HEK293T (cell line): Measurements from ENCODE around the gene NUMB.

Experiments
- BHLHE40 ChIP-seq: fragments of 450-650 bp; IDR thresholded peaks from 2 replicates; pipeline ENCODE4 v1.6.1; 2016; ENCODE audit warnings: mild to moderate bottlenecking, moderate library complexity, borderline replicate concordance
- ELF4 ChIP-seq: fragments of 450-650 bp; IDR thresholded peaks from 2 replicates; pipeline ENCODE4 v1.6.1; 2017; ENCODE audit warnings: antibody characterized with exemption
- FOXA1 ChIP-seq: fragments of 450-650 bp; IDR thresholded peaks from 2 replicates; pipeline ENCODE4 v1.6.1; 2016; ENCODE audit warnings: mild to moderate bottlenecking
- HDGF ChIP-seq: fragments of 450-650 bp; IDR thresholded peaks from 2 replicates; pipeline ENCODE4 v1.6.1; 2017; ENCODE audit warnings: antibody characterized with exemption, borderline replicate concordance
- SP1 ChIP-seq: fragments of 450-650 bp; IDR thresholded peaks from 2 replicates; pipeline ENCODE4 v1.6.1; 2017
- SUZ12 ChIP-seq: fragments of 450-650 bp; IDR thresholded peaks from 2 replicates; pipeline ENCODE4 v1.6.1; 2016; ENCODE audit warnings: mild to moderate bottlenecking
- ZNF384 ChIP-seq: fragments of 450-650 bp; IDR thresholded peaks from 2 replicates; pipeline ENCODE4 v1.6.1; 2016

DNA sequence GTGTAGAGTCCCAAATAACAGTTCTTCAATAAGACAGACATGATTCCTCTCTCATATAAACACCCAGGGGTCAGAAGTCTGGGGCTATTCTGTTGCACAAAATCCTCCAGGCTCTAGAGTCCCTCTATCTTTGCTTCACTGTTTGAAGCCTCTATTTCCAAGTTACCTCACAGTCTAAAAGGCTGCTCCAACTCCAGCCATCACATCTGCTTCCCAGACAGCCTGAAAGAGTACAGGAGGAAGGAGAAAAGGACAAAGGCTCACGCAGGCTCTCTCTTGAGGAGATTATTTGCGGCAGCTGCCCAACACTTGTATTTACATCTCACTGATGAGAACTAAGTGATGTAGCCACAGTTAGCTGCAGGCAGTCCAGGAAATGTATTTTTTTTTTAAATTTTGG is 214.6 kb downstream of the NUMB start:
- no peak for TF ChIP-seq ELF4
- TF ChIP-seq SP1, result no peak
- no peak for TF ChIP-seq ZNF384
- TF ChIP-seq HDGF, result no peak
- no peak for TF ChIP-seq FOXA1
- TF ChIP-seq BHLHE40, result no peak
- TF ChIP-seq SUZ12, result no peak
